Measurements from ENCODE around the gene MYBBP1A. TPM values are rescaled to one million over a fixed set of nuclear protein-coding genes. Genes with fewer than 3 reads are reported as not detected.

MYBBP1A gene
- total and polyA plus RNA-seq, 10 donors: 24.7 to 71.2 (median 51.5) TPM

- H3K4me3 ChIP-seq: no peak overlapping the region
- TF ChIP-seq POLR2AphosphoS5 (IDR thresholded peaks at IDR 0.05) (no peak), CTCF (IDR thresholded peaks at IDR 0.05 in 8 of 11, conservative IDR thresholded peaks at IDR 0.05 in 3 of 11) (no peak), POLR2A (IDR thresholded peaks at IDR 0.05) (no peak)
- DNase-seq: no peak
- no peaks in the 10 kb centered on the region for H3K36me3 ChIP-seq
- peaks cover 39 to 100% (median 76%) of the 10 kb centered on the region in 6 donors for H3K4me1 ChIP-seq
- H3K27ac ChIP-seq: peak overlapping the region in 4 of 8 donors; percentile 14 to 86 (median 66)
- WGBS, 5 donors: 71 to 91% (median 85%) methylated on average over 2 to 8 of the region's 8 CpGs
- intact Hi-C loops (cut with DNase I; ENCODE audit: low total_unique reads): no loop called here
- no peaks in the 10 kb centered on the region for H3K9me3 ChIP-seq
- peaks cover 0 to 65% (median 4%) of the 10 kb centered on the region in 7 donors for H3K27me3 ChIP-seq (replicated peaks in 1 of 7)
Measured at GRCh38 chr17:4506892-4507291, 48.3 kb downstream of the MYBBP1A start.

GRCh38 chr17:4506175-4506813, 48.9 kb downstream of the MYBBP1A start:
- Histone ChIP-seq H3K4me3 (no peak overlapping the region), H3K9me3 (no peaks in the 10 kb centered on the region), H3K4me1 (peaks cover 41 to 100% (median 76%) of the 10 kb centered on the region in 6 donors), H3K27me3 (replicated peaks in 1 of 7) (peaks cover 0 to 71% (median 4%) of the 10 kb centered on the region in 7 donors), H3K36me3 (no peaks in the 10 kb centered on the region), H3K27ac (peak overlapping the region in 4 of 8 donors; percentile 33 to 77 (median 56))
- WGBS, 5 donors: 45 to 61% (median 51%) methylated on average over 9 to 13 of the region's 13 CpGs
- peak in 1 of 3 donors; percentile 7 for TF ChIP-seq POLR2AphosphoS5 (IDR thresholded peaks at IDR 0.05)
- no peak for TF ChIP-seq CTCF (IDR thresholded peaks at IDR 0.05 in 8 of 11, conservative IDR thresholded peaks at IDR 0.05 in 3 of 11)
- intact Hi-C loops (cut with DNase I; ENCODE audit: low total_unique reads): no loop called here
- DNase-seq: no peak

- Histone ChIP-seq H3K27ac (peak overlapping the region in 6 of 8 donors; percentile 2 to 77 (median 46)), H3K27me3 (replicated peaks in 1 of 7) (peaks cover 0 to 82% (median 14%) of the 10 kb centered on the region in 7 donors), H3K4me3 (no peak overlapping the region), H3K4me1 (peaks cover 46 to 100% (median 77%) of the 10 kb centered on the region in 6 donors), H3K9me3 (no peaks in the 10 kb centered on the region), H3K36me3 (no peaks in the 10 kb centered on the region)
- 63 to 92% (median 68%) methylated on average over 3 to 5 of the region's 5 CpGs for WGBS, 5 donors
- intact Hi-C loops (cut with DNase I; ENCODE audit: low total_unique reads): no loop called here
- TF ChIP-seq POLR2AphosphoS5 (IDR thresholded peaks at IDR 0.05) (peak in 1 of 3 donors; percentile 48), CTCF (IDR thresholded peaks at IDR 0.05 in 8 of 11, conservative IDR thresholded peaks at IDR 0.05 in 3 of 11) (no peak)
- DNase-seq: no peak
Measured at GRCh38 chr17:4505187-4505586, 50.0 kb downstream of the MYBBP1A start.

GRCh38 chr17:4504188-4504587, 51.0 kb downstream of the MYBBP1A start:
- Histone ChIP-seq H3K4me3 (no peak overlapping the region), H3K4me1 (peaks cover 45 to 100% (median 79%) of the 10 kb centered on the region in 6 donors), H3K9me3 (no peaks in the 10 kb centered on the region), H3K27ac (peak overlapping the region in 4 of 8 donors; percentile 36 to 56 (median 52)), H3K36me3 (no peaks in the 10 kb centered on the region), H3K27me3 (replicated peaks in 1 of 7) (peaks cover 0 to 86% (median 21%) of the 10 kb centered on the region in 7 donors)
- WGBS, 5 donors: 16 to 24% (median 22%) methylated on average over 5 of the region's 5 CpGs
- TF ChIP-seq CTCF (IDR thresholded peaks at IDR 0.05 in 8 of 11, conservative IDR thresholded peaks at IDR 0.05 in 3 of 11) (no peak), POLR2A (IDR thresholded peaks at IDR 0.05) (no peak), POLR2AphosphoS5 (IDR thresholded peaks at IDR 0.05) (no peak)
- intact Hi-C loops (cut with DNase I; ENCODE audit: low total_unique reads): no loop called here
- peak; percentile 60 for DNase-seq
